GM23338 (cell line): ENCODE data around the gene GSG1L. TPM values are rescaled to one million over a fixed set of nuclear protein-coding genes. Genes with fewer than 3 reads are reported as not detected.

Experiments
- ATAC-seq: fragments of 200-7000 bp; cut with Tn5 transposase; 3 replicates; pipeline ENCODE4 v1.9.1; 2020
- DNase-seq: peaks from one replicate; pipeline ENCODE4 v3.0.0-alpha.2; 2015; ENCODE audit warnings: low spot score
- H2AFZ ChIP-seq: fragments of 200-600 bp; sonication (generic); 2 replicates; pipeline ENCODE4 v1.8.0; 2016; ENCODE audit warnings: antibody characterized with exemption, mild to moderate bottlenecking, moderate library complexity
- H3F3A ChIP-seq: fragments of 200-600 bp; sonication (generic); replicated peaks from 2 replicates; pipeline ENCODE4 v1.8.0; 2017; ENCODE audit warnings: antibody characterized with exemption, mixed run types, low read depth
- H3K27ac ChIP-seq: fragments of 200-600 bp; sonication (generic); 2 replicates; pipeline ENCODE4 v1.6.1; 2016; ENCODE audit warnings: low read depth
- H3K27me3 ChIP-seq: fragments of 200-600 bp; sonication (generic); 2 replicates; pipeline ENCODE4 v1.8.0; 2016; ENCODE audit warnings: mild to moderate bottlenecking, mixed run types, moderate library complexity; ENCODE audit not compliant: insufficient read depth
- H3K36me3 ChIP-seq: fragments of 200-600 bp; sonication (generic); 2 replicates; pipeline ENCODE4 v1.8.0; 2016; ENCODE audit warnings: mild to moderate bottlenecking; ENCODE audit not compliant: insufficient read depth
- H3K4me1 ChIP-seq: fragments of 200-600 bp; sonication (generic); 2 replicates; pipeline ENCODE4 v1.8.0; 2016; ENCODE audit warnings: mild to moderate bottlenecking, moderate library complexity; ENCODE audit not compliant: insufficient read depth
- H3K4me2 ChIP-seq: fragments of 200-600 bp; sonication (generic); 2 replicates; pipeline ENCODE4 v1.7.1; 2017; ENCODE audit warnings: mixed run types
- H3K4me3 ChIP-seq: fragments of 200-600 bp; sonication (generic); 2 replicates; pipeline ENCODE4 v1.6.1; 2016; ENCODE audit warnings: mixed run types
- H3K79me2 ChIP-seq: fragments of 200-600 bp; sonication (generic); replicated peaks from 2 replicates; pipeline ENCODE4 v1.8.0; 2017; ENCODE audit warnings: mild to moderate bottlenecking; ENCODE audit not compliant: insufficient read depth
- H3K9me2 ChIP-seq: fragments of 200-600 bp; sonication (generic); 2 replicates; pipeline ENCODE4 v1.8.0; 2017; ENCODE audit not compliant: insufficient read depth
- H4K20me1 ChIP-seq: fragments of 200-600 bp; sonication (generic); replicated peaks from 2 replicates; pipeline ENCODE4 v1.8.0; 2017; ENCODE audit warnings: mild to moderate bottlenecking; ENCODE audit not compliant: insufficient read depth
- H3K27ac Mint-ChIP-seq: 2 replicates; pipeline ENCODE4 v1.8.0; 2020; ENCODE audit warnings: inconsistent platforms, mild to moderate bottlenecking, moderate library complexity, mixed read lengths
- H3K27me3 Mint-ChIP-seq: 3 replicates; pipeline ENCODE4 v1.8.0; 2022; ENCODE audit warnings: low read depth, mild to moderate bottlenecking, moderate library complexity, mixed read lengths, inconsistent platforms; ENCODE audit not compliant: insufficient read depth, poor library complexity
- H3K36me3 Mint-ChIP-seq: 3 replicates; pipeline ENCODE4 v1.8.0; 2021; ENCODE audit warnings: low read depth, mild to moderate bottlenecking, inconsistent platforms, moderate library complexity, mixed read lengths
- H3K4me1 Mint-ChIP-seq: 3 replicates; pipeline ENCODE4 v1.8.0; 2020; ENCODE audit warnings: mild to moderate bottlenecking, inconsistent platforms, mixed read lengths
- H3K4me3 Mint-ChIP-seq: 3 replicates; pipeline ENCODE4 v1.8.0; 2021; ENCODE audit warnings: moderate library complexity, mild to moderate bottlenecking, inconsistent platforms, mixed read lengths
- H3K9me3 Mint-ChIP-seq: 3 replicates; pipeline ENCODE4 v1.8.0; 2020; ENCODE audit warnings: moderate library complexity, mild to moderate bottlenecking, inconsistent platforms, mixed read lengths
- CREB1 ChIP-seq: fragments of 250-450 bp; sonication (Bioruptor Pico); IDR thresholded peaks from 2 replicates; pipeline ENCODE4 v1.5.0; 2020; ENCODE audit warnings: low read depth, mild to moderate bottlenecking, moderate library complexity
- EZH2 ChIP-seq: fragments of 200-600 bp; sonication (generic); IDR thresholded peaks from one replicate; pipeline ENCODE4 v1.8.0; 2017; ENCODE audit warnings: antibody characterized with exemption, mild to moderate bottlenecking, low read depth; ENCODE audit not compliant: unreplicated experiment
- EZH2phosphoT487 ChIP-seq: fragments of 200-600 bp; sonication (generic); IDR thresholded peaks from one replicate; pipeline ENCODE4 v1.8.1; 2018; ENCODE audit warnings: antibody characterized with exemption; ENCODE audit not compliant: unreplicated experiment
- JUNB ChIP-seq: IDR thresholded peaks from one replicate; pipeline ENCODE4 v1.6.1; 2016; ENCODE audit warnings: antibody characterized with exemption; ENCODE audit not compliant: unreplicated experiment
- NANOG ChIP-seq: IDR thresholded peaks from 2 replicates; pipeline ENCODE4 v1.6.1; 2016; ENCODE audit warnings: antibody characterized with exemption, borderline replicate concordance
- POLR2AphosphoS5 ChIP-seq: IDR thresholded peaks from 2 replicates; pipeline ENCODE4 v1.6.1; 2016; ENCODE audit warnings: antibody characterized with exemption, low read depth
- STAT1 ChIP-seq: IDR thresholded peaks from one replicate; pipeline ENCODE4 v1.6.1; 2016; ENCODE audit warnings: antibody characterized with exemption; ENCODE audit not compliant: unreplicated experiment
- ZNF114 ChIP-seq: fragments of 250-450 bp; sonication (Bioruptor Pico); IDR thresholded peaks from 2 replicates; pipeline ENCODE4 v1.5.0; 2020; ENCODE audit warnings: mild to moderate bottlenecking, moderate library complexity
- ZNF331 ChIP-seq: fragments of 250-450 bp; sonication (Bioruptor Pico); IDR thresholded peaks from 2 replicates; pipeline ENCODE4 v1.5.0; 2020; ENCODE audit warnings: low read depth, mild to moderate bottlenecking, moderate library complexity
- ZNF462 ChIP-seq: fragments of 250-450 bp; sonication (Bioruptor Pico); IDR thresholded peaks from 2 replicates; pipeline ENCODE4 v1.5.0; 2020; ENCODE audit warnings: mild to moderate bottlenecking, moderate library complexity
- polyA plus RNA-seq: library from polyadenylated mRNA; unstranded; fragments of >200 nt; fragmentation: Nextera tagmentation; extraction: Ambion mirVana; gene quantifications from 2 replicates; pipeline ENCODE4 v1.2.1, GENCODE V29; 2016
- total RNA-seq: library from RNA; depleted of rRNA; stranded (reverse); fragments of >200 nt; shearing (Covaris generic); gene quantifications from 2 replicates; pipeline ENCODE4 v1.2.3, GENCODE V29; 2014
- TF ChIP-seq, protein P1 (sequence below): IDR thresholded peaks from one replicate; pipeline ENCODE4 v1.6.1; 2018; ENCODE audit warnings: antibody characterized with exemption; ENCODE audit not compliant: unreplicated experiment
- TF ChIP-seq, protein P2 (sequence below): IDR thresholded peaks from 2 replicates; pipeline ENCODE4 v1.6.1; 2016; ENCODE audit warnings: antibody characterized with exemption

Gene GSG1L
- total and polyA plus RNA-seq, 2 experiments from 2014 or later: 0.36 to 0.63 TPM

DNA sequence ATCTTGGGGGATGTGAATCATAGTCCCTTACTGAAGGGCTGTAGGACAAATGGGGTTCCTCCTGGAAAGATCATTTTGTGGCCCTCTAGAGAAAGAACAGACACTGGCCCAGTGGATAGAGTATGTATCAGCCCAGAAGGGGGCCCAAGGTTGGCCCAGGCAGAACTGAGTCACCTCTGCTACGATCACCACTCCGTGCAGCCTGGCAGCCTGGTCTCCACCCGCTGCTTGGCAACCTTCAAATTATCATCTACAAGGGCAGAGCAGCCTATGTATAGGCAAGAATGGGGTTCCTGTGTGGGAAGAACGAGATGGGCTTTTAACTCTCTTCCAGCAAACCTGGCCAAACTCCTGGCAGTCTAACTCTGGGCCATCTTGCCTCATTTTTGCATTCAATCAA is 61.9 kb downstream of the GSG1L start:
- Histone ChIP-seq H3K27ac (no peak overlapping the region), H3K9me2 (no peaks in the 10 kb centered on the region), H2AFZ (no peak overlapping the region), H3K4me2 (no peak overlapping the region), H3K79me2 (no peaks in the 10 kb centered on the region), H3K4me3 (no peak overlapping the region), H3K36me3 (no peaks in the 10 kb centered on the region), H3F3A (no peaks in the 10 kb centered on the region), H4K20me1 (no peaks in the 10 kb centered on the region), H3K4me1 (no peaks in the 10 kb centered on the region), H3K27me3 (no peaks in the 10 kb centered on the region)
- ATAC-seq: no peak
- Mint-ChIP-seq H3K36me3 (no peaks in the 10 kb centered on the region), H3K4me1 (no peaks in the 10 kb centered on the region; the same call in 2 of the 3 replicates), H3K9me3 (peaks cover 5% of the 10 kb centered on the region), H3K4me3 (no peak overlapping the region), H3K27me3 (peaks cover 1% of the 10 kb centered on the region), H3K27ac (no peak overlapping the region)
- DNase-seq: no peak
- TF ChIP-seq POLR2AphosphoS5 (no peak), EZH2 (no peak), ZNF114 (CRISPR knock-in tag) (no peak)

DNA sequence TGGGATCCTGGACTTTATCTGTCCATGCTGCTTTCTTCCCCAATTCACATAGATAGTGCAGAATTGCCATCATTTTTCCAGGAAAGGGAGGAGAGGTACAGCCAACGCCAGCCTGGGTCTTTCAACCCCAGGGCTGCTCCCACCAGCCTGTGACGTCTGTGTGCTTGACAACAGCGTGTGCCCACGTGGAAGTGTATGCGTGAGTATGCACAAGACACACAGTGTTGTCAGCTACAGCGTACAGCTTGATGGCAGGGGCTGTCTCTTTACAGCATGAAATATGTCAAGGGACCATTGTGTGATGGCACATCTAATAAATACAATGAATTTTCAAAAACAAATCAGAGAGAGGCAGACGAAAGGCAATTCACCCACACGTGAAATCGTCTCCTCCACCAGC is 62.3 kb downstream of the GSG1L start:
- H3K36me3 Mint-ChIP-seq: no peaks in the 10 kb centered on the region
- no peak for ATAC-seq
- no peak overlapping the region for H2AFZ ChIP-seq
- no peak for TF ChIP-seq EZH2
- TF ChIP-seq, protein P1, sequence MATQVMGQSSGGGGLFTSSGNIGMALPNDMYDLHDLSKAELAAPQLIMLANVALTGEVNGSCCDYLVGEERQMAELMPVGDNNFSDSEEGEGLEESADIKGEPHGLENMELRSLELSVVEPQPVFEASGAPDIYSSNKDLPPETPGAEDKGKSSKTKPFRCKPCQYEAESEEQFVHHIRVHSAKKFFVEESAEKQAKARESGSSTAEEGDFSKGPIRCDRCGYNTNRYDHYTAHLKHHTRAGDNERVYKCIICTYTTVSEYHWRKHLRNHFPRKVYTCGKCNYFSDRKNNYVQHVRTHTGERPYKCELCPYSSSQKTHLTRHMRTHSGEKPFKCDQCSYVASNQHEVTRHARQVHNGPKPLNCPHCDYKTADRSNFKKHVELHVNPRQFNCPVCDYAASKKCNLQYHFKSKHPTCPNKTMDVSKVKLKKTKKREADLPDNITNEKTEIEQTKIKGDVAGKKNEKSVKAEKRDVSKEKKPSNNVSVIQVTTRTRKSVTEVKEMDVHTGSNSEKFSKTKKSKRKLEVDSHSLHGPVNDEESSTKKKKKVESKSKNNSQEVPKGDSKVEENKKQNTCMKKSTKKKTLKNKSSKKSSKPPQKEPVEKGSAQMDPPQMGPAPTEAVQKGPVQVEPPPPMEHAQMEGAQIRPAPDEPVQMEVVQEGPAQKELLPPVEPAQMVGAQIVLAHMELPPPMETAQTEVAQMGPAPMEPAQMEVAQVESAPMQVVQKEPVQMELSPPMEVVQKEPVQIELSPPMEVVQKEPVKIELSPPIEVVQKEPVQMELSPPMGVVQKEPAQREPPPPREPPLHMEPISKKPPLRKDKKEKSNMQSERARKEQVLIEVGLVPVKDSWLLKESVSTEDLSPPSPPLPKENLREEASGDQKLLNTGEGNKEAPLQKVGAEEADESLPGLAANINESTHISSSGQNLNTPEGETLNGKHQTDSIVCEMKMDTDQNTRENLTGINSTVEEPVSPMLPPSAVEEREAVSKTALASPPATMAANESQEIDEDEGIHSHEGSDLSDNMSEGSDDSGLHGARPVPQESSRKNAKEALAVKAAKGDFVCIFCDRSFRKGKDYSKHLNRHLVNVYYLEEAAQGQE: no peak
- TF ChIP-seq NANOG: no peak
- TF ChIP-seq JUNB: no peak
- TF ChIP-seq, protein P2, sequence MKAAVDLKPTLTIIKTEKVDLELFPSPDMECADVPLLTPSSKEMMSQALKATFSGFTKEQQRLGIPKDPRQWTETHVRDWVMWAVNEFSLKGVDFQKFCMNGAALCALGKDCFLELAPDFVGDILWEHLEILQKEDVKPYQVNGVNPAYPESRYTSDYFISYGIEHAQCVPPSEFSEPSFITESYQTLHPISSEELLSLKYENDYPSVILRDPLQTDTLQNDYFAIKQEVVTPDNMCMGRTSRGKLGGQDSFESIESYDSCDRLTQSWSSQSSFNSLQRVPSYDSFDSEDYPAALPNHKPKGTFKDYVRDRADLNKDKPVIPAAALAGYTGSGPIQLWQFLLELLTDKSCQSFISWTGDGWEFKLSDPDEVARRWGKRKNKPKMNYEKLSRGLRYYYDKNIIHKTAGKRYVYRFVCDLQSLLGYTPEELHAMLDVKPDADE: no peak
- no peak for TF ChIP-seq CREB1 (CRISPR knock-in tag)
- TF ChIP-seq ZNF114 (CRISPR knock-in tag): no peak
- no peak for TF ChIP-seq STAT1
- no peak for TF ChIP-seq ZNF331
- TF ChIP-seq ZNF462 (CRISPR knock-in tag): no peak
- TF ChIP-seq EZH2phosphoT487: no peak
- TF ChIP-seq POLR2AphosphoS5: no peak

More for the DNA sequence above, 62.3 kb downstream of the GSG1L start:
- Histone ChIP-seq H3K36me3 (no peaks in the 10 kb centered on the region), H3K27ac (no peak overlapping the region), H3K4me2 (no peak overlapping the region), H4K20me1 (no peaks in the 10 kb centered on the region), H3K79me2 (no peaks in the 10 kb centered on the region), H3K27me3 (no peaks in the 10 kb centered on the region), H3K4me1 (no peaks in the 10 kb centered on the region), H3K9me2 (no peaks in the 10 kb centered on the region), H3K4me3 (no peak overlapping the region), H3F3A (no peaks in the 10 kb centered on the region)
- Mint-ChIP-seq H3K9me3 (peaks cover 6% of the 10 kb centered on the region), H3K4me3 (no peak overlapping the region), H3K27me3 (peaks cover 1% of the 10 kb centered on the region), H3K4me1 (no peaks in the 10 kb centered on the region; the same call in 2 of the 3 replicates), H3K27ac (no peak overlapping the region)
- DNase-seq: no peak
